IMR-90 (cell line): ENCODE measurements around the gene BMERB1.
"Not testable (repeated sequence)": the region's sequence is repeated elsewhere in the genome, so short reads cannot be mapped to it uniquely, and the experiment has no call there.

Experiments
- MXI1 ChIP-seq: IDR thresholded peaks from 2 replicates; pipeline ENCODE4 v1.6.1; 2012; ENCODE audit warnings: low read depth, mild to moderate bottlenecking, low read length, moderate library complexity, borderline replicate concordance
- SMC3 ChIP-seq: fragments of 150-350 bp; IDR thresholded peaks from 2 replicates; pipeline ENCODE4 v1.6.1; 2016; ENCODE audit warnings: low read depth, mild to moderate bottlenecking, antibody characterized with exemption, low read length, moderate library complexity
- TF ChIP-seq, protein P1 (sequence below): conservative IDR thresholded peaks from 2 replicates; pipeline ENCODE4 v1.5.1; 2012; ENCODE audit warnings: mild to moderate bottlenecking, low read depth, low read length, improper control_type of control experiment

DNA sequence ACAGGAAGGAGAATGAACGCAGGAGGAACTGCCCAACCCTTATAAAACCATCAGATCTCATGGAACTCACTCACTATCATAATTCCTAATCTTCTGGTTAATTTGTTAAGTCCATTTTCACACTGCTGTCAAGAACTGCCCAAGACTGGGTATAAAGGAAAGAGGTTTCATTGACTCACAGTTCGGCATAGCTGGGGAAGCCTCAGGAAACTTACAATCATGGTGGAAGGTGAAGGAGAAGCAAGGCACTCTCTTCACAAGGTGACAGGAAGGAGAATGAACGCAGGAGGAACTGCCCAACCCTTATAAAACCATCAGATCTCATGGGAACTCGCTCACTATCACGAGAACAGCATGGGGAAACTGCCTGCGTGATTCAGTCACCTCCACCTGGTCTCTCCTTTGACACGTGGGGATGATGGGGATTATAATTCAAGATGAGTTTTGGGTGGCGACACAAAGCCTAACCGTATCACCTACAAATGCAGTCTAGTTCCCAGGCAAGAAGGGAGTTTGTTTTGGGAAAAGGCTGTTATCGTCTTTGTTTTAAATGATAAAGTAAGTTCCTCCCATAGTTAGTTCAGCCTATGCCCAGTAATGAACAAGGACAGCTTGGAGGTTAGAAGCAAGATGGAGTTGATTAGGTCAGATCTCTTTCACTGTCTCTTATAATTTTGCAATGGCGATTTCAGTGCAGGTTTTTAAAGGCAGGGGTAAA lies 139.7 kb downstream of the BMERB1 start:
- TF ChIP-seq SMC3, MXI1: not testable (repeated sequence)
- TF ChIP-seq, protein P1, sequence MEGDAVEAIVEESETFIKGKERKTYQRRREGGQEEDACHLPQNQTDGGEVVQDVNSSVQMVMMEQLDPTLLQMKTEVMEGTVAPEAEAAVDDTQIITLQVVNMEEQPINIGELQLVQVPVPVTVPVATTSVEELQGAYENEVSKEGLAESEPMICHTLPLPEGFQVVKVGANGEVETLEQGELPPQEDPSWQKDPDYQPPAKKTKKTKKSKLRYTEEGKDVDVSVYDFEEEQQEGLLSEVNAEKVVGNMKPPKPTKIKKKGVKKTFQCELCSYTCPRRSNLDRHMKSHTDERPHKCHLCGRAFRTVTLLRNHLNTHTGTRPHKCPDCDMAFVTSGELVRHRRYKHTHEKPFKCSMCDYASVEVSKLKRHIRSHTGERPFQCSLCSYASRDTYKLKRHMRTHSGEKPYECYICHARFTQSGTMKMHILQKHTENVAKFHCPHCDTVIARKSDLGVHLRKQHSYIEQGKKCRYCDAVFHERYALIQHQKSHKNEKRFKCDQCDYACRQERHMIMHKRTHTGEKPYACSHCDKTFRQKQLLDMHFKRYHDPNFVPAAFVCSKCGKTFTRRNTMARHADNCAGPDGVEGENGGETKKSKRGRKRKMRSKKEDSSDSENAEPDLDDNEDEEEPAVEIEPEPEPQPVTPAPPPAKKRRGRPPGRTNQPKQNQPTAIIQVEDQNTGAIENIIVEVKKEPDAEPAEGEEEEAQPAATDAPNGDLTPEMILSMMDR: not testable (repeated sequence)
